Measurements from ENCODE around the gene SYNGR1. TPM values are rescaled to one million over a fixed set of nuclear protein-coding genes. Genes with fewer than 3 reads are reported as not detected.

SYNGR1 gene
- total RNA-seq, 1 donor from 2014 or later, result 42.2 TPM

GRCh38 chr22:39364714-39365491 lies 15.1 kb downstream of the SYNGR1 start:
- H3K36me3 ChIP-seq, result no peaks in the 10 kb centered on the region
- H3K4me3 ChIP-seq, result no peak overlapping the region
- H3K27me3 ChIP-seq, result no peaks in the 10 kb centered on the region
- TF ChIP-seq, protein P1, sequence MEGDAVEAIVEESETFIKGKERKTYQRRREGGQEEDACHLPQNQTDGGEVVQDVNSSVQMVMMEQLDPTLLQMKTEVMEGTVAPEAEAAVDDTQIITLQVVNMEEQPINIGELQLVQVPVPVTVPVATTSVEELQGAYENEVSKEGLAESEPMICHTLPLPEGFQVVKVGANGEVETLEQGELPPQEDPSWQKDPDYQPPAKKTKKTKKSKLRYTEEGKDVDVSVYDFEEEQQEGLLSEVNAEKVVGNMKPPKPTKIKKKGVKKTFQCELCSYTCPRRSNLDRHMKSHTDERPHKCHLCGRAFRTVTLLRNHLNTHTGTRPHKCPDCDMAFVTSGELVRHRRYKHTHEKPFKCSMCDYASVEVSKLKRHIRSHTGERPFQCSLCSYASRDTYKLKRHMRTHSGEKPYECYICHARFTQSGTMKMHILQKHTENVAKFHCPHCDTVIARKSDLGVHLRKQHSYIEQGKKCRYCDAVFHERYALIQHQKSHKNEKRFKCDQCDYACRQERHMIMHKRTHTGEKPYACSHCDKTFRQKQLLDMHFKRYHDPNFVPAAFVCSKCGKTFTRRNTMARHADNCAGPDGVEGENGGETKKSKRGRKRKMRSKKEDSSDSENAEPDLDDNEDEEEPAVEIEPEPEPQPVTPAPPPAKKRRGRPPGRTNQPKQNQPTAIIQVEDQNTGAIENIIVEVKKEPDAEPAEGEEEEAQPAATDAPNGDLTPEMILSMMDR (IDR thresholded peaks at IDR 0.05), result no peak
- TF ChIP-seq POLR2A (IDR thresholded peaks at IDR 0.05), result no peak
- no peak for TF ChIP-seq POLR2AphosphoS5 (IDR thresholded peaks at IDR 0.05; ENCODE audit: insufficient read depth in 1 of 2, low read depth in 1 of 2)
- DNase-seq (ENCODE audit: extremely low spot score in 2 of 2), result no peak
- H3K9me3 ChIP-seq, result no peaks in the 10 kb centered on the region
- peaks cover 73% of the 10 kb centered on the region for H3K4me1 ChIP-seq
- H3K27ac ChIP-seq, result peak overlapping the region; percentile 37
- intact Hi-C loops (cut with DNase I), result no loop called here

- Histone ChIP-seq H3K4me3 (no peak overlapping the region), H3K27ac (no peak overlapping the region), H3K27me3 (no peaks in the 10 kb centered on the region), H3K36me3 (no peaks in the 10 kb centered on the region), H3K4me1 (peaks cover 67% of the 10 kb centered on the region), H3K9me3 (no peaks in the 10 kb centered on the region)
- no peak for DNase-seq (ENCODE audit: extremely low spot score in 2 of 2)
- TF ChIP-seq, protein P1 (IDR thresholded peaks at IDR 0.05), result no peak
- TF ChIP-seq POLR2AphosphoS5 (IDR thresholded peaks at IDR 0.05; ENCODE audit: insufficient read depth in 1 of 2, low read depth in 1 of 2) (no peak), POLR2A (IDR thresholded peaks at IDR 0.05) (no peak)
- intact Hi-C loops (cut with DNase I), result no loop called here
These were observed 15.6 kb downstream of the SYNGR1 start for GRCh38 chr22:39365492-39365780.

DNA sequence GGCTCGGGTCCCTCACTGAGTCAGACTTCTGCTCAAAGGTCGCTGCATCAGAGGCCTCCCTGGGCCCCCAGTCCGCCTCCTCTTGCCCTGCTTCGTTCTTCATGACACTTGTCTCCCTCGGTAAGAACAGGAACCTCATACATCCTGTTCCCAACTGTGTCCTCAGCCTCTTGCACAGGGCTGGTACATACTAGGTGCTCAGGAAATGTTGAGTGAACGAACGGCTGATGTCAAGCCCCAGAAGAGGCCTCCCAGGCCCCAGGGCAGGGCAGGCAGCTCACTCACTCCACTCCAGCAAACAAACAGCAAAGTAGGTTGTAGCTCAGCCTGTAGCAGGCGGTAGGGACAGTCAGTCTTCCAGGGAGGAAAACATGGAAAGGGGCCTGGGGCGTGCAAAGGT lies 17.2 kb downstream of the SYNGR1 start:
- TF ChIP-seq POLR2AphosphoS5 (IDR thresholded peaks at IDR 0.05; ENCODE audit: insufficient read depth in 1 of 2, low read depth in 1 of 2) (no peak), POLR2A (IDR thresholded peaks at IDR 0.05) (no peak)
- TF ChIP-seq, protein P1 (IDR thresholded peaks at IDR 0.05), result no peak
- H3K27me3 ChIP-seq, result no peaks in the 10 kb centered on the region
- no peak for DNase-seq (ENCODE audit: extremely low spot score in 2 of 2)
- H3K4me1 ChIP-seq, result peaks cover 52% of the 10 kb centered on the region
- H3K36me3 ChIP-seq, result no peaks in the 10 kb centered on the region
- no peak overlapping the region for H3K27ac ChIP-seq
- intact Hi-C loops (cut with DNase I), result no loop called here
- H3K4me3 ChIP-seq, result no peak overlapping the region
- no peaks in the 10 kb centered on the region for H3K9me3 ChIP-seq

- TF ChIP-seq, protein P1 (IDR thresholded peaks at IDR 0.05), result no peak
- TF ChIP-seq POLR2A (IDR thresholded peaks at IDR 0.05), result no peak
- TF ChIP-seq POLR2AphosphoS5 (IDR thresholded peaks at IDR 0.05; ENCODE audit: insufficient read depth in 1 of 2, low read depth in 1 of 2), result no peak
- Histone ChIP-seq H3K4me3 (no peak overlapping the region), H3K4me1 (peaks cover 38% of the 10 kb centered on the region), H3K27me3 (no peaks in the 10 kb centered on the region), H3K36me3 (no peaks in the 10 kb centered on the region), H3K27ac (no peak overlapping the region), H3K9me3 (no peaks in the 10 kb centered on the region)
- no peak for DNase-seq (ENCODE audit: extremely low spot score in 2 of 2)
- intact Hi-C loops (cut with DNase I), result no loop called here
These were observed 18.7 kb downstream of the SYNGR1 start for GRCh38 chr22:39368461-39368911.

- H3K27ac ChIP-seq, result no peak overlapping the region
- H3K27me3 ChIP-seq, result no peaks in the 10 kb centered on the region
- no peak for DNase-seq (ENCODE audit: extremely low spot score in 2 of 2)
- no peaks in the 10 kb centered on the region for H3K36me3 ChIP-seq
- H3K4me1 ChIP-seq, result peaks cover 31% of the 10 kb centered on the region
- no peak for TF ChIP-seq POLR2A (IDR thresholded peaks at IDR 0.05)
- TF ChIP-seq, protein P1 (IDR thresholded peaks at IDR 0.05), result no peak
- intact Hi-C loops (cut with DNase I), result no loop called here
- no peaks in the 10 kb centered on the region for H3K9me3 ChIP-seq
- no peak overlapping the region for H3K4me3 ChIP-seq
These were observed 19.4 kb downstream of the SYNGR1 start for GRCh38 chr22:39369186-39369585.
